Thymus (tissue), 11 donors: ENCODE measurements around the gene AQP6. TPM values are rescaled to one million over a fixed set of nuclear protein-coding genes. Genes with fewer than 3 reads are reported as not detected.

ENCODE experiments used
- DNase-seq, 9 donors: peaks; one replicate each; pipeline ENCODE4 v3.0.0-alpha.2; 2013; ENCODE audit warnings: low spot score in 9 of 9, low read depth in 6 of 9, missing footprints in 1 of 9
- H3K27ac ChIP-seq, 2 donors: one replicate each; pipeline ENCODE4 v1.5.1; 2013; ENCODE audit warnings: control low read depth in 1 of 2, low read depth in 1 of 2, low read length in 1 of 2, mild to moderate bottlenecking in 1 of 2, moderate library complexity in 1 of 2
- H3K27me3 ChIP-seq, 2 donors: one replicate each; pipeline ENCODE4 v1.5.1; 2013; ENCODE audit warnings: low read length in 1 of 2; ENCODE audit not compliant: control insufficient read depth in 2 of 2, insufficient read depth in 1 of 2
- H3K36me3 ChIP-seq, 2 donors: one replicate each; pipeline ENCODE4 v1.5.1; 2013; ENCODE audit warnings: low read length in 1 of 2, mild to moderate bottlenecking in 1 of 2, moderate library complexity in 1 of 2; ENCODE audit not compliant: control insufficient read depth in 2 of 2, insufficient read depth in 2 of 2
- H3K4me1 ChIP-seq, 2 donors: one replicate each; pipeline ENCODE4 v1.5.1; 2013; ENCODE audit warnings: low read length in 2 of 2; ENCODE audit not compliant: control insufficient read depth in 2 of 2, insufficient read depth in 2 of 2
- H3K4me3 ChIP-seq, 2 donors: one replicate each; pipeline ENCODE4 v1.5.1; 2013; ENCODE audit warnings: low read length in 2 of 2, control low read depth in 1 of 2, mild to moderate bottlenecking in 1 of 2
- H3K9me3 ChIP-seq, 2 donors: one replicate each; pipeline ENCODE4 v1.5.1; 2013; ENCODE audit warnings: low read length in 1 of 2, mild to moderate bottlenecking in 1 of 2; ENCODE audit not compliant: control insufficient read depth in 2 of 2, insufficient read depth in 1 of 2
- WGBS: extraction: QIAGEN DNeasy Blood & Tissue Kit; methylation state at CpG from one replicate; pipeline ENCODE4 v1.1.7; 2013; 5-methylcytosine and 5-hydroxymethylcytosine counted together
- polyA plus RNA-seq: library from polyadenylated mRNA; stranded (reverse); fragments of 200-250 nt; gene quantifications from one replicate; pipeline ENCODE4 v1.2.3, GENCODE V29; 2013
- total RNA-seq: library from RNA; stranded (reverse); fragments of 120-200 nt; gene quantifications from one replicate; pipeline ENCODE4 v1.2.4, GENCODE V29; 2013
- donor health status: healthy.

Gene AQP6
- total and polyA plus RNA-seq, 2 donors = under 0.01 TPM; not detected in 1

GRCh38 chr12:49946497-49946896, 26.2 kb upstream of the AQP6 start:
- H3K4me3 ChIP-seq = no peak overlapping the region
- WGBS = 87% methylated on average over 3 of the region's 3 CpGs
- H3K9me3 ChIP-seq = no peaks in the 10 kb centered on the region
- no peaks in the 10 kb centered on the region for H3K36me3 ChIP-seq
- no peak for DNase-seq
- peaks cover 2 to 9% of the 10 kb centered on the region in 2 donors for H3K4me1 ChIP-seq
- H3K27ac ChIP-seq = no peak overlapping the region
- peaks cover 0 to 41% of the 10 kb centered on the region in 2 donors for H3K27me3 ChIP-seq

- no peaks in the 10 kb centered on the region for H3K36me3 ChIP-seq
- H3K9me3 ChIP-seq = no peaks in the 10 kb centered on the region
- peaks cover 2 to 9% of the 10 kb centered on the region in 2 donors for H3K4me1 ChIP-seq
- WGBS = 86% methylated on average over 7 of the region's 7 CpGs
- no peak for DNase-seq
- H3K27ac ChIP-seq = no peak overlapping the region
- peaks cover 0 to 53% of the 10 kb centered on the region in 2 donors for H3K27me3 ChIP-seq
- H3K4me3 ChIP-seq = no peak overlapping the region
Measured at GRCh38 chr12:49947593-49948226, 25.0 kb upstream of the AQP6 start.

- Histone ChIP-seq H3K27me3 (peaks cover 5 to 60% of the 10 kb centered on the region in 2 donors), H3K27ac (no peak overlapping the region), H3K9me3 (no peaks in the 10 kb centered on the region), H3K36me3 (no peaks in the 10 kb centered on the region), H3K4me1 (peaks cover 2 to 9% of the 10 kb centered on the region in 2 donors), H3K4me3 (no peak overlapping the region)
- no peak for DNase-seq
- WGBS = 92% methylated on average over 13 of the region's 13 CpGs
Measured at GRCh38 chr12:49948866-49949845, 23.6 kb upstream of the AQP6 start.

GRCh38 chr12:49949866-49950265, 22.9 kb upstream of the AQP6 start:
- DNase-seq = no peak
- Histone ChIP-seq H3K27ac (no peak overlapping the region), H3K4me1 (peaks cover under 1 to 6% of the 10 kb centered on the region in 2 donors), H3K36me3 (no peaks in the 10 kb centered on the region), H3K4me3 (no peak overlapping the region), H3K9me3 (no peaks in the 10 kb centered on the region), H3K27me3 (peaks cover 13 to 65% of the 10 kb centered on the region in 2 donors)
- 94% methylated on average over 3 of the region's 3 CpGs for WGBS

- peaks cover 0 to 1% of the 10 kb centered on the region in 2 donors for H3K4me1 ChIP-seq
- no peak for DNase-seq
Measured at GRCh38 chr12:49950273-49951251, 22.2 kb upstream of the AQP6 start, which contains the start of gene AQP2. TSS of gene AQP2 (plus strand) at chr12:49950737. CDS start at chr12:49950831, 94 bp downstream.

GRCh38 chr12:49951411-49952240, 21.1 kb upstream of the AQP6 start:
- no peaks in the 10 kb centered on the region for H3K36me3 ChIP-seq
- no peak overlapping the region for H3K27ac ChIP-seq
- peaks cover 30 to 81% of the 10 kb centered on the region in 2 donors for H3K27me3 ChIP-seq
- no peaks in the 10 kb centered on the region for H3K9me3 ChIP-seq
- WGBS = 78% methylated on average over 14 of the region's 14 CpGs
- no peak overlapping the region for H3K4me3 ChIP-seq
- no peaks in the 10 kb centered on the region for H3K4me1 ChIP-seq
- DNase-seq = no peak

More at GRCh38 chr12:49950273-49951251, 22.2 kb upstream of the AQP6 start, which contains the start of gene AQP2:
- H3K9me3 ChIP-seq = no peaks in the 10 kb centered on the region
- H3K27ac ChIP-seq = no peak within 1 kb of the TSS
- peaks cover 20 to 70% of the 10 kb centered on the region in 2 donors for H3K27me3 ChIP-seq
- no peak within 1 kb of the TSS for H3K4me3 ChIP-seq
- H3K36me3 ChIP-seq = no peaks in the 10 kb centered on the region
- WGBS = 91% methylated on average over 32 of the region's 32 CpGs

- H3K4me3 ChIP-seq = no peak overlapping the region
- H3K4me1 ChIP-seq = no peaks in the 10 kb centered on the region
- WGBS = 68% methylated on average over 1 of the region's 1 CpG
- H3K27me3 ChIP-seq = peaks cover 35 to 89% of the 10 kb centered on the region in 2 donors
- H3K27ac ChIP-seq = no peak overlapping the region
- H3K36me3 ChIP-seq = no peaks in the 10 kb centered on the region
- H3K9me3 ChIP-seq = no peaks in the 10 kb centered on the region
- DNase-seq = no peak
Measured at GRCh38 chr12:49952391-49953055, 20.2 kb upstream of the AQP6 start.
